Measurements from ENCODE around the gene ATP9A.

ATP9A gene

GRCh38 chr20:51595058-51595532 is 173.1 kb downstream of the ATP9A start:
- Histone ChIP-seq H3K27ac (peak overlapping the region; percentile 54), H3K27me3 (replicated peaks) (no peaks in the 10 kb centered on the region), H3K36me3 (replicated peaks) (no peaks in the 10 kb centered on the region), H3K4me3 (ENCODE audit: low read depth, low read length) (no peak overlapping the region)
- DNase-seq = peak; percentile 88
- in situ Hi-C loops (cut with HindIII; ENCODE audit: low pct_ligation_motif_present, low sequenced_read_pairs) = loop anchor here (10.0 kb wide), 1 partner anchor 210 kb away; no protein-coding TSS in a partner anchor
- TF ChIP-seq, protein P1, sequence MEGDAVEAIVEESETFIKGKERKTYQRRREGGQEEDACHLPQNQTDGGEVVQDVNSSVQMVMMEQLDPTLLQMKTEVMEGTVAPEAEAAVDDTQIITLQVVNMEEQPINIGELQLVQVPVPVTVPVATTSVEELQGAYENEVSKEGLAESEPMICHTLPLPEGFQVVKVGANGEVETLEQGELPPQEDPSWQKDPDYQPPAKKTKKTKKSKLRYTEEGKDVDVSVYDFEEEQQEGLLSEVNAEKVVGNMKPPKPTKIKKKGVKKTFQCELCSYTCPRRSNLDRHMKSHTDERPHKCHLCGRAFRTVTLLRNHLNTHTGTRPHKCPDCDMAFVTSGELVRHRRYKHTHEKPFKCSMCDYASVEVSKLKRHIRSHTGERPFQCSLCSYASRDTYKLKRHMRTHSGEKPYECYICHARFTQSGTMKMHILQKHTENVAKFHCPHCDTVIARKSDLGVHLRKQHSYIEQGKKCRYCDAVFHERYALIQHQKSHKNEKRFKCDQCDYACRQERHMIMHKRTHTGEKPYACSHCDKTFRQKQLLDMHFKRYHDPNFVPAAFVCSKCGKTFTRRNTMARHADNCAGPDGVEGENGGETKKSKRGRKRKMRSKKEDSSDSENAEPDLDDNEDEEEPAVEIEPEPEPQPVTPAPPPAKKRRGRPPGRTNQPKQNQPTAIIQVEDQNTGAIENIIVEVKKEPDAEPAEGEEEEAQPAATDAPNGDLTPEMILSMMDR (IDR thresholded peaks at IDR 0.05; ENCODE audit: low read depth, low read length, missing control alignments) = peak; percentile 95

DNA sequence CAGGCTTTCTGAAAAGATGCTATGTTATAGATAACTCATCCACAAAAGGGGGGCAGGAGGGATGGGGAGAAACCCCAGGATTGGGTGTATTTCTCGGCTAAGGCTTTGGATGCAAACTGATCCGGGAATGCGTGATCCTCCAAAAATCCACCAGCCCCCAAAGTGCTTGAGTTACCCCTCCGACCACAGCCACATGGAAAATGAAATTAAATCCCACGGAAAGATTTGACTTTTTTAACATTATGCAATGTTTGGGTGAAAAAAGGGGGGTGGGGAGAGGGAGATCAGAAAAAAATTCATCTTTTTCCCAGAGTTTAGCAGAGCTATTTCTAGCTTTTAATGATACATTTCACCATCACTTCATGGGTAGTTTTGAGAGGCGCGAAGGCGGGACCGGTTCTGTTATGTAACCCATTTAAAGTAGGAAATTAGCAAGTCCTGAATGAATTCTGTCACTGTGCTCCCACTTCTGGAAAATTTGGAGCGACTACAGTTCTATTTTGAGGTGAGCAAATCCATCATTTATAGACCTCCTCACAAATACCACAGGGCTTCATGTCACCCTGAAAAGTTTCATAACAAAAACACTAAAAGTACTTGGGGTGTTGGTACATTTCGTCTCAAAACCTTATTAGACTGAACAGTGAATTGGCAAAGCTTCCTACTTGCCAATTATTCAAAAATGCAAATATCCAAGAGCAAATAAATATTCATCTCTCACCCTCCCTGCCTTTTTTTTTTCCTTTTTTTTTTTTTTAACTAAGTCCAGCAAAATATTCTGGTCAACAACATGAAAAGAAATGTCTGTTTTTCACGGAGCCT is 173.7 kb downstream of the ATP9A start:
- no peak for DNase-seq
- Histone ChIP-seq H3K36me3 (replicated peaks) (no peaks in the 10 kb centered on the region), H3K4me3 (ENCODE audit: low read depth, low read length) (no peak overlapping the region), H3K27me3 (replicated peaks) (no peaks in the 10 kb centered on the region), H3K27ac (peak overlapping the region; percentile 54)
- TF ChIP-seq, protein P1 (IDR thresholded peaks at IDR 0.05; ENCODE audit: low read depth, low read length, missing control alignments) = no peak
- in situ Hi-C loops (cut with HindIII; ENCODE audit: low pct_ligation_motif_present, low sequenced_read_pairs) = loop anchor here (10.0 kb wide), 1 partner anchor 210 kb away; no protein-coding TSS in a partner anchor

DNA sequence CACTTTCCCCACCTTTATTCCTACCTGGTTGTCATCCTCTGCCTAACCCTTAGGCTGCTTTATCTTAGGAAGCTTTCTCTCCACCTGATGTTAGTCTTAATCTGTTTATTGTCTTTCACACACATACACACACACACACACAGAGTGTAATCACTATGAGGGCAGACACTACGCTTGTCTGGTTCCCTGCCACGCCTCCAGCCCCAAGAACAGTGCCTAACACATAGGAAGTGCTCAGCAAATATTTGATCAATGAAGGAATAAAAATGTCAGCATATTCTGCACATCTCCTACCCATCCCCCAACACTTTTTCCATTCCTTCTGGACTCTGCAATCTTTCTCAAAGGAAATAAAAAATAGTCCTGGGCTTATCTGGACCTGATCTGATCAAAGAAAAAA is 174.6 kb downstream of the ATP9A start:
- H3K4me3 ChIP-seq (ENCODE audit: low read depth, low read length) = no peak overlapping the region
- TF ChIP-seq, protein P1 (IDR thresholded peaks at IDR 0.05; ENCODE audit: low read depth, low read length, missing control alignments) = no peak
- no peaks in the 10 kb centered on the region for H3K36me3 ChIP-seq (replicated peaks)
- no peak for DNase-seq
- no peak overlapping the region for H3K27ac ChIP-seq
- no peaks in the 10 kb centered on the region for H3K27me3 ChIP-seq (replicated peaks)
- in situ Hi-C loops (cut with HindIII; ENCODE audit: low pct_ligation_motif_present, low sequenced_read_pairs) = loop anchor here (10.0 kb wide), 1 partner anchor 209 kb away; no protein-coding TSS in a partner anchor

- in situ Hi-C loops (cut with HindIII; ENCODE audit: low pct_ligation_motif_present, low sequenced_read_pairs) = loop anchor here (10.0 kb wide), 1 partner anchor 208 kb away; no protein-coding TSS in a partner anchor
- Histone ChIP-seq H3K27ac (no peak overlapping the region), H3K27me3 (replicated peaks) (no peaks in the 10 kb centered on the region), H3K4me3 (ENCODE audit: low read depth, low read length) (no peak overlapping the region), H3K36me3 (replicated peaks) (no peaks in the 10 kb centered on the region)
- TF ChIP-seq, protein P1 (IDR thresholded peaks at IDR 0.05; ENCODE audit: low read depth, low read length, missing control alignments) = no peak
- no peak for DNase-seq
Observed at GRCh38 chr20:51592564-51592963, 175.6 kb downstream of the ATP9A start.

DNA sequence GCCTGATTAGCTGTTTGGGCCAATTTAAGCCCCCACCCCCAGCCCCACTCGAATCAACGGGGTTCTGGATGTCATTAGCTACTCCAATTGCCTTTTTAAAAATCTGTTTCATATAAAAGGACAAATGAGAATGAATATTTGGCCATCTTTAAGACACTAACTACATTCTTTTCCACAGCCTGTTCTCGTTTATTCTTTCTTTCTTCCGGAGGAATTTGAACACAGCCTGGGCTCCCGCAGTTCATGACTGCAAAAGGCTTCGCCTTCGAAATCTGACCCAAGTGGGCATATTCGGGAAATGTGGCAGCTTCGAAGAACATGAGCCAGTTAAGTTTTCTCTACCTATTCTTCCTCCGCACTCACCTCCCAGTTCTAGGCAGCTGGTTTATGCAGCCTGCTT is 176.3 kb downstream of the ATP9A start:
- in situ Hi-C loops (cut with HindIII; ENCODE audit: low pct_ligation_motif_present, low sequenced_read_pairs) = loop anchor here (10.0 kb wide), 1 partner anchor 207 kb away; no protein-coding TSS in a partner anchor
- no peaks in the 10 kb centered on the region for H3K36me3 ChIP-seq (replicated peaks)
- DNase-seq = no peak
- no peak overlapping the region for H3K4me3 ChIP-seq (ENCODE audit: low read depth, low read length)
- H3K27me3 ChIP-seq (replicated peaks) = no peaks in the 10 kb centered on the region
- no peak overlapping the region for H3K27ac ChIP-seq
- TF ChIP-seq, protein P1 (IDR thresholded peaks at IDR 0.05; ENCODE audit: low read depth, low read length, missing control alignments) = no peak
